ENCODE data around the gene ASXL2. TPM values are rescaled to one million over a fixed set of nuclear protein-coding genes. Genes with fewer than 3 reads are reported as not detected.

The ASXL2 gene
- total and polyA plus RNA-seq, 7 donors, result 1.8 to 15.5 (median 10.7) TPM

DNA sequence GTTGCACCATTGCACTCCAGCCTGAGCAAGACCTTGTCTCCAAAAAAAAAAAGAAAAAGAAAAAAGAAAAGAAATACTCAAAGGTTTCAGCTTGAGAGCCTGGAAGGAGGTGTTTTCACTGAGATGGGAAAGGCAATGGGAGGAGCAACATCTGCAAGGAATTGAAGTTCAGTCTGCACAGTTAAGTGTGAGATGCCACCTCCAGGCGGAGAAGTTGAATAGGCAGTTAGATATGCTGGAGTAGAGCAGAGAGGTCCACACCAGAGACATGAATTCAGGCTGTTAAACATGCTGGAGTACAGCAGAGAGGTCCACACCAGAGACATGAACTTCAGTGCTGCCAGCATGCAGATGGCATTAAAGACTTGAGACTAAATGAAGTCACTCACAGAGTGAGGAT, 163.5 kb downstream of the ASXL2 start:
- 77 to 80% methylated on average over 1 of the region's 1 CpG for WGBS, 2 donors
- intact Hi-C loops (cut with DNase I), result no loop called here

DNA sequence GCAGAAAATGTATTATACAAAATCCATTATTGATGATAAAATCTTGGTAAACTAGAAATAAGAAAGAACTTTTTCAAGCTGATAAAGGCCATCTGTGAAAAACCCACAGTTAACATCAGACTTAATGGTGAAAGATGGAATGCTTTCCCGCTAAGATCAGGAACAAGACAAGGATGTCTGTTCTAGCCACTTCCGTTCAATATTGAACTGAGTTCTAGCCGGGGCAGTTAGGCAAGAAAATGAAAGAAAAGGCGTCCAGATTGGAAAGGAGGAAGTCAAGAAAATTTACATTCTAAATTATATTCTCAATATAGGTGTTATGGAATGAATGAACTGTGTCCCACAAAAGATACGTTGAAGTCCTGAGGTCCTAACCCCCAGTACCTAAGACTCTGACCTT, 165.8 kb downstream of the ASXL2 start:
- no peak for DNase-seq
- 69 to 79% methylated on average over 5 of the region's 5 CpGs for WGBS, 2 donors
- Histone ChIP-seq H3K4me3 (no peak overlapping the region), H3K4me1 (peaks cover 0 to 7% (median 0%) of the 10 kb centered on the region in 4 donors), H3K27ac (no peak overlapping the region), H3K36me3 (no peaks in the 10 kb centered on the region), H3K9me3 (no peaks in the 10 kb centered on the region), H3K27me3 (no peaks in the 10 kb centered on the region)
- TF ChIP-seq, protein P1, sequence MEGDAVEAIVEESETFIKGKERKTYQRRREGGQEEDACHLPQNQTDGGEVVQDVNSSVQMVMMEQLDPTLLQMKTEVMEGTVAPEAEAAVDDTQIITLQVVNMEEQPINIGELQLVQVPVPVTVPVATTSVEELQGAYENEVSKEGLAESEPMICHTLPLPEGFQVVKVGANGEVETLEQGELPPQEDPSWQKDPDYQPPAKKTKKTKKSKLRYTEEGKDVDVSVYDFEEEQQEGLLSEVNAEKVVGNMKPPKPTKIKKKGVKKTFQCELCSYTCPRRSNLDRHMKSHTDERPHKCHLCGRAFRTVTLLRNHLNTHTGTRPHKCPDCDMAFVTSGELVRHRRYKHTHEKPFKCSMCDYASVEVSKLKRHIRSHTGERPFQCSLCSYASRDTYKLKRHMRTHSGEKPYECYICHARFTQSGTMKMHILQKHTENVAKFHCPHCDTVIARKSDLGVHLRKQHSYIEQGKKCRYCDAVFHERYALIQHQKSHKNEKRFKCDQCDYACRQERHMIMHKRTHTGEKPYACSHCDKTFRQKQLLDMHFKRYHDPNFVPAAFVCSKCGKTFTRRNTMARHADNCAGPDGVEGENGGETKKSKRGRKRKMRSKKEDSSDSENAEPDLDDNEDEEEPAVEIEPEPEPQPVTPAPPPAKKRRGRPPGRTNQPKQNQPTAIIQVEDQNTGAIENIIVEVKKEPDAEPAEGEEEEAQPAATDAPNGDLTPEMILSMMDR (IDR thresholded peaks at IDR 0.05), result no peak
- TF ChIP-seq EP300 (IDR thresholded peaks at IDR 0.05) (no peak), POLR2AphosphoS5 (IDR thresholded peaks at IDR 0.05) (no peak), POLR2A (IDR thresholded peaks at IDR 0.05) (no peak)
- intact Hi-C loops (cut with DNase I), result no loop called here

More for the DNA sequence above, 163.5 kb downstream of the ASXL2 start:
- Histone ChIP-seq H3K4me1 (peaks cover 0 to 7% (median 0%) of the 10 kb centered on the region in 4 donors), H3K9me3 (no peaks in the 10 kb centered on the region), H3K27ac (no peak overlapping the region), H3K36me3 (no peaks in the 10 kb centered on the region), H3K4me3 (no peak overlapping the region), H3K27me3 (no peaks in the 10 kb centered on the region)
- no peak for DNase-seq
- TF ChIP-seq POLR2AphosphoS5 (IDR thresholded peaks at IDR 0.05) (no peak), POLR2A (IDR thresholded peaks at IDR 0.05) (no peak), EP300 (IDR thresholded peaks at IDR 0.05) (no peak)
- TF ChIP-seq, protein P1 (IDR thresholded peaks at IDR 0.05), result no peak

GRCh38 chr2:25711675-25712354, 166.5 kb downstream of the ASXL2 start:
- Histone ChIP-seq H3K9me3 (no peaks in the 10 kb centered on the region), H3K36me3 (no peaks in the 10 kb centered on the region), H3K27me3 (no peaks in the 10 kb centered on the region), H3K4me1 (peaks cover 0 to 7% (median 0%) of the 10 kb centered on the region in 4 donors), H3K4me3 (peak overlapping the region in 2 of 4 donors; percentile 16 to 22), H3K27ac (no peak overlapping the region)
- 17 to 59% methylated on average over 12 of the region's 12 CpGs for WGBS, 2 donors
- DNase-seq, result no peak
- TF ChIP-seq, protein P1 (IDR thresholded peaks at IDR 0.05), result no peak
- TF ChIP-seq POLR2AphosphoS5 (IDR thresholded peaks at IDR 0.05), result no peak
- no peak for TF ChIP-seq POLR2A (IDR thresholded peaks at IDR 0.05)
- TF ChIP-seq EP300 (IDR thresholded peaks at IDR 0.05), result no peak
- intact Hi-C loops (cut with DNase I), result no loop called here

GRCh38 chr2:25710750-25711149, 167.5 kb downstream of the ASXL2 start:
- TF ChIP-seq POLR2AphosphoS5 (IDR thresholded peaks at IDR 0.05) (no peak), EP300 (IDR thresholded peaks at IDR 0.05) (no peak), POLR2A (IDR thresholded peaks at IDR 0.05) (no peak)
- TF ChIP-seq, protein P1 (IDR thresholded peaks at IDR 0.05), result no peak
- no peak overlapping the region for H3K27ac ChIP-seq
- H3K4me3 ChIP-seq, result no peak overlapping the region
- no peaks in the 10 kb centered on the region for H3K27me3 ChIP-seq
- no peak for DNase-seq
- peaks cover 0 to 7% (median 0%) of the 10 kb centered on the region in 4 donors for H3K4me1 ChIP-seq
- H3K36me3 ChIP-seq, result no peaks in the 10 kb centered on the region
- 83 to 87% methylated on average over 3 of the region's 3 CpGs for WGBS, 2 donors
- H3K9me3 ChIP-seq, result no peaks in the 10 kb centered on the region
- intact Hi-C loops (cut with DNase I), result no loop called here
